PFSK-1 (cell line): ENCODE data around the gene ADAMTS2.

ENCODE experiments used
- FOXP2 ChIP-seq: optimal IDR thresholded peaks from 2 replicates; pipeline ENCODE3; 2011; ENCODE audit warnings: borderline replicate concordance, control low read depth, inconsistent platforms; ENCODE audit not compliant: insufficient read depth; ENCODE audit errors: extremely low read length, extremely low read depth
- POLR2AphosphoS5 ChIP-seq: IDR thresholded peaks from 2 replicates; pipeline ENCODE4 v1.6.1; 2012; ENCODE audit warnings: low read depth, mild to moderate bottlenecking, control low read depth, low read length, moderate library complexity
- SIN3A ChIP-seq: IDR thresholded peaks from 2 replicates; pipeline ENCODE4 v1.6.1; 2012; ENCODE audit warnings: mild to moderate bottlenecking, low read length, moderate library complexity, borderline replicate concordance; ENCODE audit not compliant: insufficient read depth
- TAF1 ChIP-seq: IDR thresholded peaks from 2 replicates; pipeline ENCODE4 v1.6.1; 2012; ENCODE audit warnings: low read length, control low read depth, borderline replicate concordance; ENCODE audit not compliant: insufficient read depth
- TF ChIP-seq, protein P1 (sequence below), 2 experiments: IDR thresholded peaks; 2 replicates each; pipeline versions ENCODE4 v1.6.1 to v1.8.0; 2011 to 2012; ENCODE audit warnings: low read depth in 2 of 2, low read length in 2 of 2, control low read depth in 1 of 2, inconsistent platforms in 1 of 2, mild to moderate bottlenecking in 1 of 2, moderate library complexity in 1 of 2; ENCODE audit not compliant: insufficient read depth in 1 of 2

DNA sequence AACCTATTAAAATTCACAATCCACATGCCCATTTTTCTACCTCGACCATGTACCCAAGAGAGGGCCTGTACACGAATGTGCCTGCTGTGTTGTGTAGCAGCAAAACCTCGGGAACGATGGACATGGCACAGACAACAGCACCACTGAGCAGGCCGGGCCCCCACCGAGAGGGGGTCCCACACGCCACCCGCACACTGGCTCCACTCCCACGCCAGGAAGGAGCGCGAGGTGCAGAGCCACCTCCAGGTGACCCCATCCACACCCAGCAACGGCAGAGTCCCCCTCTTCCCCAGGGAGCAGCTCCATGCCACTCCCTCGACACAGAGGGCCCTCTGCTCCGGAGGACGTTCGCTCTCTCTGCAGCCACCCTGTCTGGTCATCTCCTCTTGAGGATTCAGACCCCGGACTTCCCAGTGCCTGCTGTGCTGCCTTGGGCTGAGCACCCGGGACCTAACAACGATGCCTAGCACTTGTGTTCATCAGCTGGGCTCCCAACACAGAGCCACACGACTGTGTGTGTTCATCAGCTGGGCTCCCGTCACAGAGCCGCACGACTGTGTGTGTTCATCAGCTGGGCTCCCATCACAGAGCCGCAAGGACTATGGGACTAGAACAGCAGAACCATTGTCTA lies 25.3 kb upstream of the ADAMTS2 start:
- TF ChIP-seq FOXP2, result no peak
- no peak for TF ChIP-seq POLR2AphosphoS5
- no peak for TF ChIP-seq TAF1
- TF ChIP-seq, protein P1, sequence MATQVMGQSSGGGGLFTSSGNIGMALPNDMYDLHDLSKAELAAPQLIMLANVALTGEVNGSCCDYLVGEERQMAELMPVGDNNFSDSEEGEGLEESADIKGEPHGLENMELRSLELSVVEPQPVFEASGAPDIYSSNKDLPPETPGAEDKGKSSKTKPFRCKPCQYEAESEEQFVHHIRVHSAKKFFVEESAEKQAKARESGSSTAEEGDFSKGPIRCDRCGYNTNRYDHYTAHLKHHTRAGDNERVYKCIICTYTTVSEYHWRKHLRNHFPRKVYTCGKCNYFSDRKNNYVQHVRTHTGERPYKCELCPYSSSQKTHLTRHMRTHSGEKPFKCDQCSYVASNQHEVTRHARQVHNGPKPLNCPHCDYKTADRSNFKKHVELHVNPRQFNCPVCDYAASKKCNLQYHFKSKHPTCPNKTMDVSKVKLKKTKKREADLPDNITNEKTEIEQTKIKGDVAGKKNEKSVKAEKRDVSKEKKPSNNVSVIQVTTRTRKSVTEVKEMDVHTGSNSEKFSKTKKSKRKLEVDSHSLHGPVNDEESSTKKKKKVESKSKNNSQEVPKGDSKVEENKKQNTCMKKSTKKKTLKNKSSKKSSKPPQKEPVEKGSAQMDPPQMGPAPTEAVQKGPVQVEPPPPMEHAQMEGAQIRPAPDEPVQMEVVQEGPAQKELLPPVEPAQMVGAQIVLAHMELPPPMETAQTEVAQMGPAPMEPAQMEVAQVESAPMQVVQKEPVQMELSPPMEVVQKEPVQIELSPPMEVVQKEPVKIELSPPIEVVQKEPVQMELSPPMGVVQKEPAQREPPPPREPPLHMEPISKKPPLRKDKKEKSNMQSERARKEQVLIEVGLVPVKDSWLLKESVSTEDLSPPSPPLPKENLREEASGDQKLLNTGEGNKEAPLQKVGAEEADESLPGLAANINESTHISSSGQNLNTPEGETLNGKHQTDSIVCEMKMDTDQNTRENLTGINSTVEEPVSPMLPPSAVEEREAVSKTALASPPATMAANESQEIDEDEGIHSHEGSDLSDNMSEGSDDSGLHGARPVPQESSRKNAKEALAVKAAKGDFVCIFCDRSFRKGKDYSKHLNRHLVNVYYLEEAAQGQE (IDR thresholded peaks at IDR 0.05; ENCODE audit: insufficient read depth in 1 of 2, low read depth in 2 of 2, low read length in 2 of 2), result no peak
- no peak for TF ChIP-seq SIN3A
